ENCODE data around the gene POLR2H.

DNA sequence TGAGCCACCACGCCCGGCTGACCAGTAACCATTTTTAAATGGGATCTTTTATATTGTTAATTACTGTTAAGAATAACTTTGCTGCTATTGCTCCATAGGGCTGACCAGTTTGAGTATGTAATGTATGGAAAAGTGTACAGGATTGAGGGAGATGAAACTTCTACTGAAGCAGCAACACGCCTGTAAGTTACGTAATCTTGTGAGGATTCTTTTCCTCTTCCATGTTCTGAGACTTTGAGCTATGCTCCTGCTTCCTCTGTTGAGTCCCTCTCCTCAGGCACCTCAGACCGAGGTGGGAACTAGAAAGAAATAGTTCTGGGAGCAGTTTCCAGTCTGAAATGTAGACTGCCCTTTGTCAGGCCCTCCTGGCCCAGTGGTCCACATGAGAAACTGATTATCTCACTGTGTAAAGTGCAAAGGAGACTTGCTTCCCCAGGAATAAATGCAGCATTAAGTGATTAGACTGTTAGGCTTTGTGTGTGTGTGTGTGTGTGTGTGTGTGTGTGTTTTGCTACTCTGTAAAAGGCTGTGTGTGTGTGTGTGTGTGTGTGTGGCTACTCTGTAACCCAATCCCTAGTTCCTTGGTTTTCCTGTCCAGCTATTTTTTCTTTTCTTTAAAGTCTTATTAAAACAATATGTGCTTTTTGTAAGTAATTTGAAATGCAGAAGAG is 5.2 kb downstream of the POLR2H start:
- TF ChIP-seq, protein P1, sequence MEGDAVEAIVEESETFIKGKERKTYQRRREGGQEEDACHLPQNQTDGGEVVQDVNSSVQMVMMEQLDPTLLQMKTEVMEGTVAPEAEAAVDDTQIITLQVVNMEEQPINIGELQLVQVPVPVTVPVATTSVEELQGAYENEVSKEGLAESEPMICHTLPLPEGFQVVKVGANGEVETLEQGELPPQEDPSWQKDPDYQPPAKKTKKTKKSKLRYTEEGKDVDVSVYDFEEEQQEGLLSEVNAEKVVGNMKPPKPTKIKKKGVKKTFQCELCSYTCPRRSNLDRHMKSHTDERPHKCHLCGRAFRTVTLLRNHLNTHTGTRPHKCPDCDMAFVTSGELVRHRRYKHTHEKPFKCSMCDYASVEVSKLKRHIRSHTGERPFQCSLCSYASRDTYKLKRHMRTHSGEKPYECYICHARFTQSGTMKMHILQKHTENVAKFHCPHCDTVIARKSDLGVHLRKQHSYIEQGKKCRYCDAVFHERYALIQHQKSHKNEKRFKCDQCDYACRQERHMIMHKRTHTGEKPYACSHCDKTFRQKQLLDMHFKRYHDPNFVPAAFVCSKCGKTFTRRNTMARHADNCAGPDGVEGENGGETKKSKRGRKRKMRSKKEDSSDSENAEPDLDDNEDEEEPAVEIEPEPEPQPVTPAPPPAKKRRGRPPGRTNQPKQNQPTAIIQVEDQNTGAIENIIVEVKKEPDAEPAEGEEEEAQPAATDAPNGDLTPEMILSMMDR (IDR thresholded peaks at IDR 0.05) = no peak
- TF ChIP-seq POLR2A (IDR thresholded peaks at IDR 0.05) = no peak
- no peak for TF ChIP-seq EP300 (IDR thresholded peaks at IDR 0.05; ENCODE audit: low read depth)

Data from transverse colon (tissue), 3 donors.